Breast epithelium (tissue), 3 donors: Measurements from ENCODE around the gene SLC52A1.

Experiments
- POLR2AphosphoS5 ChIP-seq, 3 donors: sonication (generic); formaldehyde crosslinking; IDR thresholded peaks; one replicate each; pipeline ENCODE4 v1.6.1; 2017; ENCODE audit warnings: antibody characterized with exemption in 3 of 3
- TF ChIP-seq, protein P1 (sequence below), 3 donors: fragments of 450-650 bp; IDR thresholded peaks; one replicate each; pipeline ENCODE4 v1.5.1; 2016 to 2017; ENCODE audit warnings: antibody characterized with exemption in 3 of 3, mild to moderate bottlenecking in 3 of 3, moderate library complexity in 3 of 3

DNA sequence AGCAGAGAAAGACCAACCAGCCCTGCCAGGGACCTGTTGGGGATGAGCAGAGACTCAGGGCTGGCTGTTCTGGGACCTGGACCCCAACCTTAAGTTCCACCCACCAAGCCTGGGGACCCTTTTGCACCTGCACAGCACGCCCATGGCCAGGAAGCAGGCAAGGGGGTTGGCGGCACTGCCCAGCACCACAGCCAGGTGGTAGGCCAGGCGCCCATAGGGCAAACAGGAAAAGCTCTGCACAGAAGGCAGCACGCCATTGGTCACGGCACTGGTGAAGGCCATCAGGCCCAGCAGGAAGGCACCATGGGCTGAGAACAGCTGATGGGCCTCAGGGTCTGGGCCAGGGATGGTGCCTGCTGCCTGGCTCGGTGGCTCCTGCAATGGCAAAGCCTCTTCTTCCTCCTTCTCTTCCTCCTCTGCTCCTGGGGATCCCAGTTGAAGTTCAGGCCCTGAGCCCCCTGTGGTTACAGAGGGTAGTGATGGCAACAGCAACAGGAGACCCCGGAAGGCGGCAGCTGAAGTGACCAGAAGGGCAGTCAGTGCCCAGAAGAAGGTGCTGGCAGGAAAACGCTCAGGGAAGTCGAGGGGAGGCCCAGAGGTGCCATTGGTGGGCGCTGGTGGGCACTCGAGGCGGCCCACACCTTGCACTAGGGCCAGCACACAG, 1.7 kb downstream of the SLC52A1 start:
- TF ChIP-seq POLR2AphosphoS5 (IDR thresholded peaks at IDR 0.05) = no peak
- TF ChIP-seq, protein P1, sequence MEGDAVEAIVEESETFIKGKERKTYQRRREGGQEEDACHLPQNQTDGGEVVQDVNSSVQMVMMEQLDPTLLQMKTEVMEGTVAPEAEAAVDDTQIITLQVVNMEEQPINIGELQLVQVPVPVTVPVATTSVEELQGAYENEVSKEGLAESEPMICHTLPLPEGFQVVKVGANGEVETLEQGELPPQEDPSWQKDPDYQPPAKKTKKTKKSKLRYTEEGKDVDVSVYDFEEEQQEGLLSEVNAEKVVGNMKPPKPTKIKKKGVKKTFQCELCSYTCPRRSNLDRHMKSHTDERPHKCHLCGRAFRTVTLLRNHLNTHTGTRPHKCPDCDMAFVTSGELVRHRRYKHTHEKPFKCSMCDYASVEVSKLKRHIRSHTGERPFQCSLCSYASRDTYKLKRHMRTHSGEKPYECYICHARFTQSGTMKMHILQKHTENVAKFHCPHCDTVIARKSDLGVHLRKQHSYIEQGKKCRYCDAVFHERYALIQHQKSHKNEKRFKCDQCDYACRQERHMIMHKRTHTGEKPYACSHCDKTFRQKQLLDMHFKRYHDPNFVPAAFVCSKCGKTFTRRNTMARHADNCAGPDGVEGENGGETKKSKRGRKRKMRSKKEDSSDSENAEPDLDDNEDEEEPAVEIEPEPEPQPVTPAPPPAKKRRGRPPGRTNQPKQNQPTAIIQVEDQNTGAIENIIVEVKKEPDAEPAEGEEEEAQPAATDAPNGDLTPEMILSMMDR (IDR thresholded peaks at IDR 0.05) = no peak
